C4-2B (cell line): ENCODE data around the gene SBNO2.

Source experiments
- CTCF ChIP-seq: fragments of 450-650 bp; conservative IDR thresholded peaks from 2 replicates; pipeline ENCODE4 v1.5.1; 2017; ENCODE audit warnings: mild to moderate bottlenecking
- ZFX ChIP-seq: fragments of 450-650 bp; IDR thresholded peaks from 2 replicates; pipeline ENCODE4 v1.6.1; 2017

- no peak for TF ChIP-seq CTCF
- TF ChIP-seq ZFX = no peak
These were observed 88.2 kb downstream of the SBNO2 start for GRCh38 chr19:1085676-1086442.
